A549 treated with AZD9567 at 1 μM for 4 hours (cell line): ENCODE results near the gene HAUS2. TPM values are rescaled to one million over a fixed set of nuclear protein-coding genes. Genes with fewer than 3 reads are reported as not detected.

ENCODE experiments used
- total RNA-seq: library from RNA; stranded (reverse); fragments of 200-300 nt; extraction: Qiagen RNA extraction; gene quantifications from 5 replicates; pipeline ENCODE4 v1.2.3, GENCODE V29; 2022; ENCODE audit not compliant: insufficient read depth

HAUS2 gene
- 18.5 to 30.3 TPM (median 20.3 TPM) in 5 replicates for total RNA-seq

GRCh38 chr15:42548249-42549031 is at the start of gene HAUS2, which contains the start of gene LRRC57:
Gene HAUS2 (plus strand): TSS chr15:42548838. CDS start chr15:42548873, 35 bp downstream.
Gene LRRC57 (minus strand): TSS chr15:42548793. CDS start chr15:42548434, 359 bp downstream.

GRCh38 chr15:42575188-42576039 is 26.8 kb downstream of the HAUS2 start, which contains the start of gene STARD9:
Gene STARD9 (plus strand): TSS chr15:42575606. CDS start chr15:42575716, 110 bp downstream.

Other genes with a start within 250 kb of the HAUS2 start
- gene CAPN3, start 189.3 kb upstream of the HAUS2 start, total RNA-seq, result 0.27 to 0.57 TPM (median 0.38 TPM) in 4 of 5 replicates, not detected in the other
- 8.5 to 11.7 TPM (median 11.5 TPM) in 5 replicates for gene ZNF106, start 57.7 kb upstream of the HAUS2 start, total RNA-seq
- 15.2 to 43.5 TPM (median 20.1 TPM) in 5 replicates for gene SNAP23, start 53.2 kb upstream of the HAUS2 start, total RNA-seq
- 12.5 to 15.1 TPM (median 12.9 TPM) in 5 replicates for gene LRRC57, start within 50 bp of the HAUS2 start, total RNA-seq
- 1.1 to 2.3 TPM (median 1.8 TPM) in 5 replicates for gene STARD9, start 26.8 kb downstream of the HAUS2 start, total RNA-seq
- gene CDAN1, start 188.3 kb downstream of the HAUS2 start, total RNA-seq, result 3.7 to 7.9 TPM (median 7.2 TPM) in 5 replicates